OCI-M1 (cell line): ENCODE data around the gene ZDHHC6.
A peak's percentile ranks its signal among the peaks of the same experiment; 100 is the strongest.
"Not testable (repeated sequence)": the region's sequence is repeated elsewhere in the genome, so short reads cannot be mapped to it uniquely, and the experiment has no call there.

ENCODE experiments used
- DNase-seq: peaks from one replicate; lab custom pipeline; 2025; lab: John Stamatoyannopoulos, UW

Gene ZDHHC6

DNA sequence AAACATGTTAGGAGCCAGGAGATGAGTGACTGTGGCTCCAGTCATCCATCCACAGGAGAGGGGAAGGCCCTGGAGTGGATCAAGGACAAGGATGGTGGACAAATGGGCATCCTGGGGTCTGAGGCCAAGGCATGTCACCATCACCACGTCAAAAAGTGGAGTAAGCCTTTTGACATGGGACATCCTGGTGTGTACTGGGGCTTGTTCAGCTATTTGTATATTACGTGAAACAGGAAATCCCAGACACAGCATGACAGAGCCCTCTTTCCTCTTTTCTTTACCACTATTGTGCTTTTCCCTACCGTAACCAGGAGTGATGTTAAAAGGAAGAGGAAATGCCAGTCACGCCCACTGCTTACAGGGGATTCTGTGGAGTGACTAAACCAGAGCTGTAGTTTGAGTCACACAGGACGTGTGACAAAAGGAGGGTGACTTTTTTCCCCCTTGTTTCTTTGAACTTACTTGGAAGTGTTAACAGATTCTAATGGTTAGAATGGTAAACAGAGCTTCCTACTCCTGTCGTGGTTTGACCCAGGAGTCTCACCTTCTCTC is 57.4 kb downstream of the ZDHHC6 start:
- DNase-seq, result no peak

DNA sequence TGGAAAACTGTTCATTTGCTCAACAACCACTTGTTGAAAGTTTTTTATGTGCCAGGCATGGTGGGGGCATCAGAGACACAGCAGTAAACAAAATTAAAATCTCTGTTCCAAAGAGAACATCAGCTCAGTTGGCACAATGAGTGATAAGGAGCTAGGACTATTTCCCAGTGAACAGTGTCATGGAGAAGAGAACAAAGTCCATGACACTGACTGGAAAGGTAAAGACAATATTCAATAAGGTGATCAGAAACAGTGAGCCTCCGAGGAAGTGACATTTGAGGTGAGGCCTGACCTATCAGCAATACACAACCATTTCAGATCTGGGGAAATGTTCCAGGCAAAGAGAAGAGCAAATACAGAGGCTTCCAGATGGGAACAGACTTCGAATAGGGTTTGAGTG is 58.2 kb downstream of the ZDHHC6 start:
- no peak for DNase-seq

DNA sequence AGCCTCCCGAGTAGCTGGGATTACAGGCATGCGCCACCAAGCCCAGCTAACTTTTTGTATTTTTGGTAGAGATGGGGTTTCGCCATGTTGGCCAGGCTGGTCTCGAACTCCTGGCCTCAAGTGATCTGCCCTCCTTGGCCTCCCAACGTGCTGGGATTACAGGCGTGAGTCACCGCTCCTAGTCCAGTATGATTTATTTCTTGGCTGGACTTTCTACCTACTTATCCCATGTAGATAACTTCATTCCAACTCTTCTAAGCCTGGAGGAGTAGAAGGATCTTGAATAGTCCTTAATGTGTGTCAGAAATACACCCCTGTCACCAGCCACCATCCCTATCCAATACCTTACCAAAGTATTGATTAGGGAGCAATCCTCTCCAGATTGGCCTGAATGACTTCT is 58.7 kb downstream of the ZDHHC6 start:
- not testable (repeated sequence) for DNase-seq

DNA sequence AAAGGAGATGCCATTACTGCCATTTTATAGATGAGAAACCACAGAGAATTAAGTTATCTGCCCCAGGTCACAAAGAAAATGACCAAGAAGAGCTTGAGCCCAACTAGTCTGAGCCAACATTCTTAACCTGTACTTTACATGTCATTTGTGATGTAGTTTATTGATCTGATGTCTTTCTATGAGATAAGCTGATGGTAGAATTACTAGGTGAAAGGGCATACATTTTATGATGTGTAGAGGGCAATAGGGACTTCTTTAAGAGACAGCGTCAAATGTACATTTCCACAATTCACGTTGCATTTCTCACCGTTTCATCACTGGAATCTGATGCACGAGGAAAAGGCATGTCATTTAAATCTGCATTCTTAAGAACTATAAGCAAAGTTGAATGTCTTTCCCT is 61.5 kb downstream of the ZDHHC6 start:
- no peak for DNase-seq

DNA sequence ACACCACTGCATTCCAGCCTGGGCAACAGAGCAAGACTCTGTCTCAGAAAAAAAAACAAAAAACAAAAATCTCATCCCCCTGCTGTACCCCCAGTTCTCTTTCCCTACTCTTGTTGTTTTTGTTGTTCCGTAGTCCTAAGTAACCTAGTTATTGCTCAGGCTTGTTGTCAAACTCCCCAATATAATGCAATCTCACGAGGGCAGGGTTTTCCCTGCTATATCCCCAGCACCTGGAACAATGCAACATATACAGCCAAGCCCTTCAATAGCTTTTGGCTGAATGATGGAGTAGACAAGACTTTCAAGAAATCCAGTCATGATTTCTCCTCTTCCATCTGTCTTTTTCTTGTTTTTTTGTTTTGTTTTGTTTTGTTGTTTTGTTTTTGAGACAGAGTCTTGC is 62.6 kb downstream of the ZDHHC6 start:
- DNase-seq, result no peak

DNA sequence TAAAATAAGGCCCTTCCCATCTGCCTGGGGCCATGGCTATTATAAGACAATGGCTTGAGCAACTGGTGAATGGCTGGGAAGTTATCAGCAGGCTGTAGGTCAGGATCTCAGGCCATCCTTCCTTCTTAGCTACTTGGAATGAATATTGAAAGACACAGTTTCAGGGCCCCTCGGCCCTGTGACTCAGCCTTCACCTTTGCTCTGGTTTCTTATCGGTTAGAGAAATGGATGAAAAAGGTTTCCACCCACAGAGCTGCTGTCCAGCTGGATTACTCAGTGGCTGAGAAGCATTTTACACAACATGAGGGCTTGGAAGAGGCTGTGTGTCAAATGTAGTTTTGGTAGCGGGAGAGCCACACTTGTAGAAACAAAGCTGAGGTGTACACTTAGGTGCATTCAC is 63.4 kb downstream of the ZDHHC6 start:
- peak; percentile 94 for DNase-seq

DNA sequence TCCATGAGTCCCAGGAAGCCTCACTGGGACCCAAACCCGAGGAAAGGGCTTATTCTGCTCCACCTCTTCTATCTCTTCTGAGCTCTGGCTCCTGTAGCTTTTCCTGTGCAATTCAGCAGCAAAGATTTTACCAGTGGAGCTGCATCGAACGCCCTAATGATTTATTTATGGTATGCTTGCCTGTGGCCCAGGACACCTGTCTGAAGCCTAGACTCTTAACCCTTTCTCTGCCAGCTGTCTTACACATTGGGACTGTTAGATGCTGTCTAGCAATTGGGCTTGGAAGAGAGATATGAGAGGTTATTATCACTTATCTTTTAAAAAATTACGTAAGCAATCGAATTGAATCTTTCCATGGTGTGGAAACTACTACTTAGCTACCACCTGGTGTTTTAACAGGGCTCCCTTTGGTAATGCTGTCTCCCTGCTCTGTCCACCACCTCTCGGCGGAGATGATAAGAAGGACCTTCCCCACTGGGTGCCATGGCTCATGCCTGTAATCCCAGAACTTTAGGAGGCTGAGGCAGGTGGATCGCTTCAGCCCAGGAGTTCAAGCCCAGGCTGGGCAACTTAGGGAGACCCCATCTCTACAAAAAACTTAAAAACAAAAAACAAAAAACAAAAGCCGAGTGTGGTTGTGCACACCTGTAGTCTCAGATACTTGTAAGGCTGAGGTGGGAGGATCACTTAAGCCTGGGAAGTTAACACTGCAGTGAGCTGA is 64.0 kb downstream of the ZDHHC6 start:
- DNase-seq, result no peak
